Common myeloid progenitor, CD34-positive (primary cell): ENCODE results near the gene SRRM4.
"Not testable (repeated sequence)": the region's sequence is repeated elsewhere in the genome, so short reads cannot be mapped to it uniquely, and the experiment has no call there.

ENCODE experiments used
- CTCF ChIA-PET: fragments of 350-600 bp; sonication (Branson Sonifier 250); formaldehyde crosslinking; loops from one replicate; lab custom pipeline; 2021; ENCODE audit warnings: antibody characterized with exemption; lab: Charles Lee
- POLR2A ChIA-PET: fragments of 350-600 bp; sonication (Branson Sonifier 250); formaldehyde crosslinking; loops from one replicate; lab custom pipeline; 2021; ENCODE audit warnings: antibody characterized with exemption; lab: Charles Lee
- DNase-seq, 3 donors: peaks; one replicate each; pipeline versions ENCODE4 v3.0.0 to v3.0.0-alpha.2; 2013
- H3K27ac ChIP-seq, 2 experiments: 1 replicate in 1 of 2; 2 replicates in 1 of 2; pipeline ENCODE4 v1.7.0; 2013; ENCODE audit warnings: inconsistent platforms in 2 of 2, low read length in 2 of 2, mild to moderate bottlenecking in 2 of 2, low read depth in 1 of 2, moderate library complexity in 1 of 2; ENCODE audit not compliant: severe bottlenecking in 2 of 2, insufficient read depth in 1 of 2, poor library complexity in 1 of 2
- H3K27me3 ChIP-seq, 5 experiments: replicated peaks in 2 of 5; 1 replicate in 3 of 5; 2 replicates in 2 of 5; pipeline versions ENCODE4 v1.6.1 to v1.7.0; 2013; ENCODE audit warnings: low read length in 4 of 5, mild to moderate bottlenecking in 2 of 5, moderate library complexity in 2 of 5, inconsistent platforms in 1 of 5; ENCODE audit not compliant: insufficient read depth in 5 of 5, control insufficient read depth in 4 of 5
- H3K36me3 ChIP-seq, 4 experiments: 1 replicate in 2 of 4; 2 replicates in 2 of 4; pipeline versions ENCODE4 v1.6.1 to v1.7.0; 2013; ENCODE audit warnings: low read length in 3 of 4, control low read depth in 1 of 4, mild to moderate bottlenecking in 1 of 4; ENCODE audit not compliant: control insufficient read depth in 4 of 4, insufficient read depth in 4 of 4
- H3K4me1 ChIP-seq, 4 experiments: 1 replicate in 3 of 4; 2 replicates in 1 of 4; pipeline versions ENCODE4 v1.6.1 to v1.7.1; 2013; ENCODE audit warnings: low read length in 3 of 4, mild to moderate bottlenecking in 3 of 4, control low read depth in 1 of 4, inconsistent platforms in 1 of 4, moderate library complexity in 1 of 4; ENCODE audit not compliant: control insufficient read depth in 4 of 4, insufficient read depth in 4 of 4; ENCODE audit errors: control extremely low read depth in 1 of 4
- H3K4me3 ChIP-seq, 7 experiments: 1 replicate in 4 of 7; 2 replicates in 3 of 7; pipeline versions ENCODE4 v1.5.1 to v1.7.0; 2013; ENCODE audit warnings: mild to moderate bottlenecking in 7 of 7, low read length in 6 of 7, moderate library complexity in 6 of 7, inconsistent platforms in 2 of 7, low read depth in 2 of 7, control low read depth in 1 of 7; ENCODE audit not compliant: insufficient read depth in 4 of 7, control insufficient read depth in 1 of 7; ENCODE audit errors: extremely low read depth in 1 of 7
- H3K9me3 ChIP-seq, 5 experiments: 1 replicate in 4 of 5; 2 replicates in 1 of 5; pipeline versions ENCODE4 v1.6.1 to v1.7.1; 2013; ENCODE audit warnings: low read length in 4 of 5, mild to moderate bottlenecking in 2 of 5, inconsistent platforms in 1 of 5, low read depth in 1 of 5, moderate library complexity in 1 of 5; ENCODE audit not compliant: control insufficient read depth in 4 of 5, insufficient read depth in 2 of 5; ENCODE audit errors: control extremely low read depth in 1 of 5
- WGBS: methylation state at CpG from one replicate; pipeline ENCODE4 v1.1.5; 2013; ENCODE audit not compliant: insufficient coverage; 5-methylcytosine and 5-hydroxymethylcytosine counted together

SRRM4 gene

GRCh38 chr12:119020406-119021360, 39.3 kb downstream of the SRRM4 start:
- CTCF ChIA-PET = interaction anchor here (1.0 kb wide), 1 partner anchor 392 kb away, joined by 3 read pairs; no protein-coding TSS in a partner anchor
- no peaks in the 10 kb centered on the region for H3K9me3 ChIP-seq
- 25% methylated on average over 15 of the region's 21 CpGs for WGBS
- H3K4me3 ChIP-seq = no peak overlapping the region
- no peak overlapping the region for H3K27ac ChIP-seq
- no peaks in the 10 kb centered on the region for H3K36me3 ChIP-seq
- DNase-seq = peak in 2 of 3 donors; percentile 5 to 9
- H3K27me3 ChIP-seq = peaks cover 0 to 17% (median 3%) of the 10 kb centered on the region in 5 experiments
- no peaks in the 10 kb centered on the region for H3K4me1 ChIP-seq
- POLR2A ChIA-PET = no interaction called here

GRCh38 chr12:119024356-119024755, 43.0 kb downstream of the SRRM4 start:
- Histone ChIP-seq H3K27ac (no peak overlapping the region), H3K4me1 (no peaks in the 10 kb centered on the region), H3K27me3 (peaks cover 0 to 12% (median 2%) of the 10 kb centered on the region in 5 experiments), H3K36me3 (no peaks in the 10 kb centered on the region), H3K9me3 (no peaks in the 10 kb centered on the region), H3K4me3 (no peak overlapping the region)
- 65% methylated on average over 3 of the region's 3 CpGs for WGBS
- DNase-seq = no peak
- ChIA-PET POLR2A (no interaction called here), CTCF (no interaction called here)

GRCh38 chr12:119025786-119026185, 44.4 kb downstream of the SRRM4 start:
- DNase-seq = no peak
- Histone ChIP-seq H3K27ac (no peak overlapping the region), H3K4me1 (no peaks in the 10 kb centered on the region), H3K36me3 (no peaks in the 10 kb centered on the region), H3K9me3 (no peaks in the 10 kb centered on the region), H3K4me3 (no peak overlapping the region), H3K27me3 (peaks cover 0 to 3% (median 0%) of the 10 kb centered on the region in 5 experiments)
- ChIA-PET CTCF (no interaction called here), POLR2A (no interaction called here)
- WGBS = 92% methylated on average over 3 of the region's 3 CpGs

GRCh38 chr12:119033332-119033731, 52.0 kb downstream of the SRRM4 start:
- CTCF ChIA-PET, H3K27ac ChIP-seq, H3K4me1 ChIP-seq, H3K9me3 ChIP-seq, H3K27me3 ChIP-seq, H3K4me3 ChIP-seq, POLR2A ChIA-PET, DNase-seq, H3K36me3 ChIP-seq: not testable (repeated sequence)
- WGBS = 87% methylated on average over 13 of the region's 14 CpGs

DNA sequence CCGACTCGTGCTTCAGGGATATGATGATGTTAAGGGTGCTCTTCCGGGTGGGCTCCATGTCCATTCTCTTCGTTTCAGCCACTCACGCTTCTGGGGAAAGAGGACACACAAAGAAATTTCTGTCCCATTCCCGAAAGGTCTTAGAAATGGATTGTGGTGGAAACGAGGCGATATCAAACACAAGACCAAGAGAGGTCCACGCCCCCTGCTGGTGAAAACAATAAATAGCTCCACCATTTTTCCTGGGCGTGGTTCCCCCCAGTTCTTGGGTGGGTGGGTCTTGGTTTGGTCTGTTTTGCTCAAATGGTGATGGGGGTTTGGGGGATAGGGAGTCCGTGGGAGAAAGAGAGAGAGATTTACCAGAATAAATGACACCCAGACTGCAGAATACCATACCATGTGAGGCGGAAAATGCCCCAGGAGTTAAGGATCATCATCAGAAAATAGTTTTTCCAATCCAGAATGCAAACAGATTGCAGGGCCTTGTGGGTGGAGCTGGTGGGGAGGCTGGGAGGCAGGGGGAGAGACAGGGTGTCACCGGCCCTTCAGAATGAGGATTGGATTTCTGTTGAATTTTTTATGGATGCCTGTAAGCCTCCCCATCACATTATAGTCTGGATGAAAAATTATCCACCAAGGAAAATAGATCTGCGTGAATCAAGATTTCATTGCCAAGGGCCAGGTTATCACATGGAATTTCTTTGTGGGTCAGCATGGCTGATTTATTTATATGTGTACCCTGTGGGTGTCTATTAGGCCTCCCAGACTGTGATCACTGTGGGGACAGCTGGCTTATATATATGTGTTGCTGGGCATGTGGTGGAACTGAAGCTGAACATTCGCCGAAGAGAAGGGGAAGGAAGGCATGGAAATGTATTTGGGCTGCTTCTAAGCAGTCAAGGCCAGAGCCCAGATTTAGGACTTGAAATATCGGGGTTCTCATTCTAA, 55.8 kb downstream of the SRRM4 start:
- Histone ChIP-seq H3K9me3 (no peaks in the 10 kb centered on the region), H3K27me3 (no peaks in the 10 kb centered on the region), H3K27ac (no peak overlapping the region), H3K4me1 (no peaks in the 10 kb centered on the region), H3K4me3 (no peak overlapping the region), H3K36me3 (no peaks in the 10 kb centered on the region)
- POLR2A ChIA-PET = no interaction called here
- CTCF ChIA-PET = no interaction called here
- DNase-seq = peak; percentile 8 to 28 (median 17)
- WGBS = 85% methylated on average over 9 of the region's 17 CpGs

DNA sequence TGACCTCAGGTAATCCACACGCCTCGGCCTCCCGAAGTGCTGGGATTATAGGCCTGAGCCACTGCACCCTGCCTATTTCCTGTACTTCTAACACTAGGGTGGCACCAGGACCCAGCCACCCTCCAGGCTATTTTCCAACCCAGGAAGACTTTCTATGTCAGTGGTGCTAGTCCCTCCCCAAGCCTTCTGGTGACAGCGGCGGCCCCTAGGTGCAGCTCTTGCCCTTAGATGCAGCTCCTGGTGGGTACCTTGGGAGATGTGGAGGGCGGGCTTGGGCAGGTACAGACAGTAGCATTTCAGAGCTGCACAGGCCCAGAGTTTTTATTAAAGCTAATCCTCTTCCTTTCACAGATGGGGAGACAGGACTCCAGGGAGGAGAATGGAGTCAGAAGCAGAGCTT, 62.8 kb downstream of the SRRM4 start:
- ChIA-PET POLR2A (no interaction called here), CTCF (no interaction called here)
- H3K27me3 ChIP-seq = no peaks in the 10 kb centered on the region
- peaks cover 0 to 1% (median 0%) of the 10 kb centered on the region in 5 experiments for H3K9me3 ChIP-seq
- 95% methylated on average over 3 of the region's 6 CpGs for WGBS
- H3K27ac ChIP-seq = no peak overlapping the region
- no peak for DNase-seq
- no peaks in the 10 kb centered on the region for H3K4me1 ChIP-seq
- H3K36me3 ChIP-seq = no peaks in the 10 kb centered on the region
- H3K4me3 ChIP-seq = no peak overlapping the region
